IPS DF 19.7 (cell line): ENCODE results near the gene PPP1R36.
"Not testable (repeated sequence)": the region's sequence is repeated elsewhere in the genome, so short reads cannot be mapped to it uniquely, and the experiment has no call there.

Experiments
- DNase-seq: peaks from one replicate; pipeline ENCODE4 v3.0.0-alpha.2; 2013; ENCODE audit warnings: low read depth, low spot score

PPP1R36 gene

GRCh38 chr14:64612021-64612380 lies 62.2 kb downstream of the PPP1R36 start:
- DNase-seq: no peak

GRCh38 chr14:64612971-64613666 lies 63.4 kb downstream of the PPP1R36 start:
- no peak for DNase-seq

- DNase-seq: no peak
These were observed 64.4 kb downstream of the PPP1R36 start for GRCh38 chr14:64614166-64614565.

GRCh38 chr14:64614805-64615391 lies 65.1 kb downstream of the PPP1R36 start:
- DNase-seq: no peak

- DNase-seq: not testable (repeated sequence)
These were observed 68.2 kb downstream of the PPP1R36 start for GRCh38 chr14:64617872-64618408.

- no peak for DNase-seq
These were observed 71.1 kb downstream of the PPP1R36 start for GRCh38 chr14:64620910-64621309.

- no peak for DNase-seq
These were observed 73.9 kb downstream of the PPP1R36 start for GRCh38 chr14:64623554-64624165.

- no peak for DNase-seq
These were observed 75.8 kb downstream of the PPP1R36 start for GRCh38 chr14:64625386-64626232.

GRCh38 chr14:64628940-64629408 lies 79.2 kb downstream of the PPP1R36 start:
- no peak for DNase-seq

GRCh38 chr14:64630778-64631177 lies 81.0 kb downstream of the PPP1R36 start:
- no peak for DNase-seq

- DNase-seq: not testable (repeated sequence)
These were observed 81.5 kb downstream of the PPP1R36 start for GRCh38 chr14:64631222-64631621.

GRCh38 chr14:64632056-64632455 lies 82.3 kb downstream of the PPP1R36 start:
- DNase-seq: no peak

GRCh38 chr14:64634558-64634957 lies 84.8 kb downstream of the PPP1R36 start:
- no peak for DNase-seq

GRCh38 chr14:64636208-64636979 lies 86.6 kb downstream of the PPP1R36 start:
- no peak for DNase-seq

- DNase-seq: no peak
These were observed 87.2 kb downstream of the PPP1R36 start for GRCh38 chr14:64636980-64637429.

GRCh38 chr14:64637735-64638473 lies 88.1 kb downstream of the PPP1R36 start:
- no peak for DNase-seq

- DNase-seq: no peak
These were observed 88.9 kb downstream of the PPP1R36 start for GRCh38 chr14:64638625-64639024.
